T-helper 2 cell treated with Interferon-gamma antibody and Interleukin-4, amounts not matched to agents 5 μg/mL and 100 μg/mL, for 36 hours (primary cell): ENCODE data around the gene BCKDK.

ENCODE experiments used
- DNase-seq: peaks from one replicate; pipeline ENCODE4 v3.0.0; 2021; ENCODE audit warnings: low spot score
- H3K27ac Mint-ChIP-seq: one replicate; pipeline ENCODE4 v1.8.0; 2021; ENCODE audit warnings: mild to moderate bottlenecking, mixed read lengths
- H3K27me3 Mint-ChIP-seq: one replicate; pipeline ENCODE4 v1.8.0; 2021; ENCODE audit warnings: low read depth, mixed read lengths
- H3K36me3 Mint-ChIP-seq: one replicate; pipeline ENCODE4 v1.8.0; 2021; ENCODE audit warnings: low read depth, mixed read lengths
- H3K4me1 Mint-ChIP-seq: one replicate; pipeline ENCODE4 v1.8.0; 2021; ENCODE audit warnings: low read depth, mixed read lengths
- H3K4me3 Mint-ChIP-seq: one replicate; pipeline ENCODE4 v1.8.0; 2022; ENCODE audit warnings: mild to moderate bottlenecking, moderate library complexity, mixed read lengths
- H3K9me3 Mint-ChIP-seq: one replicate; pipeline ENCODE4 v1.8.0; 2021; ENCODE audit warnings: mixed read lengths

The BCKDK gene

DNA sequence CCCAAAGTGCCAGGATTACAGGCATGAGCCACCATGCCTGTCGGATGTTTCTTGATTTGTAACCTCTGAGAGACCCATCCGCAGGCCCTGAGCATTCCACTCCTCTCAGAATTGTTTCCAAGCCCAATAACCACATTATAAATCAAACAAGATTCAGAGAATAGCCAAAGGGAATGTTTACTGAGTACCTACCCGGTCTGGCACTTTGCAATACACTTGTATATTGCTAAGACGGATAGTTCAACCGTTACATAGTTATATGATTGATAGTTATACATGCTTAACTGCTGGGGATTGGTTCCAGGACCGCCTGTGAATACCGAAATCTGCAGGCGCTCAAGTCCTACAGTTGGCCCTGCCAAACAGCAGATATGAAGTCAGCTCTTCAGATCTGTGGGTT, 6.3 kb downstream of the BCKDK start:
- Mint-ChIP-seq H3K27me3 (no peaks in the 10 kb centered on the region), H3K4me1 (peaks cover 23% of the 10 kb centered on the region), H3K9me3 (no peaks in the 10 kb centered on the region), H3K36me3 (peaks cover 20% of the 10 kb centered on the region), H3K27ac (peak overlapping the region; percentile 58), H3K4me3 (no peak overlapping the region)
- DNase-seq, result no peak

DNA sequence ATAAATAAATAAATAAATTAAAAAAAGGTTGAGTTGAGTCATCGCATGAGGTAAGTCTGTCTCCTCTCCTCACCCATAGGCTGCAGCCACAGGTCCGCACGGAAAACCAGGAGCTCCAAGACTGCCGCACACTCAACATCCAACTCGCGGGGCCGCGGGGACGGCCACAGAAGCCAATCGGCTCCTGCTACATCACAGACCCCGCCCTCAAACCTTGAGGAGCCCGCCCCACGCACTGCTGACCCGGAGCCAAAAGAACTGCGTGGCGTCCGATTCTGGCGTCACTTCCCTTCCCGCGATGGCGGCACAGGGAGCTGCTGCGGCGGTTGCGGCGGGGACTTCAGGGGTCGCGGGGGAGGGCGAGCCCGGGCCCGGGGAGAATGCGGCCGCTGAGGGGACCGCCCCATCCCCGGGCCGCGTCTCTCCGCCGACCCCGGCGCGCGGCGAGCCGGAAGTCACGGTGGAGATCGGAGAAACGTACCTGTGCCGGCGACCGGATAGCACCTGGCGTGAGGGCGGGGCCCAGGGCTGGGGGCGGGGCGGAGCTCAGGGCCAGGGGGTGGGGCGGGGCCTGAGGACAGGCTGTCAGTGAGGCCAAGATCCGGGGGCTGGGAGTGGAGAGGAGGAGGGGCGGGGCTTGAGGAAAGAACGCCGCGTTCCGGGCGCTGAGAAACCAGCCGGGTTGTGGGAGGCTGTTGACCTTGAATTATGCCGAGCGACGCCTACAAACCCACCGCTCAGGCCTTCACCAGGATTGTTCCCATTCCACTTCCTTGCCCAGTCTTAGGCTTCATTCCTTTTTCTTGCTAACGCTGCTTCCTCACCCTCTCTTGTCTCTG, 9.4 kb downstream of the BCKDK start, which contains the start of gene KAT8:
Gene KAT8 (plus strand): TSS at position 281 of the 839 bp plus-strand sequence. CDS start 18 bp downstream, at position 299.
- peaks cover 21% of the 10 kb centered on the region for H3K36me3 Mint-ChIP-seq
- H3K27me3 Mint-ChIP-seq, result no peaks in the 10 kb centered on the region

GRCh38 chr16:31118223-31119155, 10.3 kb downstream of the BCKDK start:
- Mint-ChIP-seq H3K36me3 (peaks cover 21% of the 10 kb centered on the region), H3K9me3 (no peaks in the 10 kb centered on the region), H3K27me3 (no peaks in the 10 kb centered on the region), H3K4me3 (peak overlapping the region; percentile 86), H3K27ac (peak overlapping the region; percentile 81), H3K4me1 (peaks cover 18% of the 10 kb centered on the region)
- no peak for DNase-seq

More for the DNA sequence above, 9.4 kb downstream of the BCKDK start, which contains the start of gene KAT8:
- H3K4me1 Mint-ChIP-seq, result peaks cover 18% of the 10 kb centered on the region
- H3K9me3 Mint-ChIP-seq, result no peaks in the 10 kb centered on the region
- peak within 1 kb of the TSS; percentile 86 for H3K4me3 Mint-ChIP-seq
- peak within 1 kb of the TSS; percentile 87 for H3K27ac Mint-ChIP-seq
- DNase-seq, result peak; percentile 97

DNA sequence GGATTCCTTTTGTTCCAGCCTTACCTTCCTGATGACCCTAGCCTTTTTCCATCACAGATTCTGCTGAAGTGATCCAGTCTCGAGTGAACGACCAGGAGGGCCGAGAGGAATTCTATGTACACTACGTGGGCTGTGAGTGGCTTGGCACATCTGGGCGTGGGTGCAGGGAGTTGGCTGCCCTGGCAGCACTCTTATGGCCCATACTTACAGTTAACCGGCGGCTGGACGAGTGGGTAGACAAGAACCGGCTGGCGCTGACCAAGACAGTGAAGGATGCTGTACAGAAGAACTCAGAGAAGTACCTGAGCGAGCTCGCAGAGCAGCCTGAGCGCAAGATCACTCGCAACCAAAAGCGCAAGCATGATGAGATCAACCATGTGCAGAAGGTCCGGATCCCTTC, 11.9 kb downstream of the BCKDK start:
- no peak for DNase-seq
- Mint-ChIP-seq H3K9me3 (no peaks in the 10 kb centered on the region), H3K36me3 (peaks cover 24% of the 10 kb centered on the region), H3K27me3 (no peaks in the 10 kb centered on the region), H3K4me1 (peaks cover 13% of the 10 kb centered on the region), H3K4me3 (no peak overlapping the region), H3K27ac (no peak overlapping the region)

GRCh38 chr16:31125844-31126243, 17.7 kb downstream of the BCKDK start:
- no peak for DNase-seq
- no peaks in the 10 kb centered on the region for H3K27me3 Mint-ChIP-seq
- no peak overlapping the region for H3K27ac Mint-ChIP-seq
- no peaks in the 10 kb centered on the region for H3K9me3 Mint-ChIP-seq
- H3K4me3 Mint-ChIP-seq, result no peak overlapping the region
- peaks cover 28% of the 10 kb centered on the region for H3K36me3 Mint-ChIP-seq
- peaks cover 3% of the 10 kb centered on the region for H3K4me1 Mint-ChIP-seq

- DNase-seq, result no peak
- Mint-ChIP-seq H3K36me3 (peaks cover 21% of the 10 kb centered on the region), H3K4me3 (no peak overlapping the region), H3K9me3 (no peaks in the 10 kb centered on the region), H3K27me3 (no peaks in the 10 kb centered on the region), H3K4me1 (peaks cover 3% of the 10 kb centered on the region), H3K27ac (no peak overlapping the region)
Measured at GRCh38 chr16:31127182-31127581, 19.0 kb downstream of the BCKDK start.

DNA sequence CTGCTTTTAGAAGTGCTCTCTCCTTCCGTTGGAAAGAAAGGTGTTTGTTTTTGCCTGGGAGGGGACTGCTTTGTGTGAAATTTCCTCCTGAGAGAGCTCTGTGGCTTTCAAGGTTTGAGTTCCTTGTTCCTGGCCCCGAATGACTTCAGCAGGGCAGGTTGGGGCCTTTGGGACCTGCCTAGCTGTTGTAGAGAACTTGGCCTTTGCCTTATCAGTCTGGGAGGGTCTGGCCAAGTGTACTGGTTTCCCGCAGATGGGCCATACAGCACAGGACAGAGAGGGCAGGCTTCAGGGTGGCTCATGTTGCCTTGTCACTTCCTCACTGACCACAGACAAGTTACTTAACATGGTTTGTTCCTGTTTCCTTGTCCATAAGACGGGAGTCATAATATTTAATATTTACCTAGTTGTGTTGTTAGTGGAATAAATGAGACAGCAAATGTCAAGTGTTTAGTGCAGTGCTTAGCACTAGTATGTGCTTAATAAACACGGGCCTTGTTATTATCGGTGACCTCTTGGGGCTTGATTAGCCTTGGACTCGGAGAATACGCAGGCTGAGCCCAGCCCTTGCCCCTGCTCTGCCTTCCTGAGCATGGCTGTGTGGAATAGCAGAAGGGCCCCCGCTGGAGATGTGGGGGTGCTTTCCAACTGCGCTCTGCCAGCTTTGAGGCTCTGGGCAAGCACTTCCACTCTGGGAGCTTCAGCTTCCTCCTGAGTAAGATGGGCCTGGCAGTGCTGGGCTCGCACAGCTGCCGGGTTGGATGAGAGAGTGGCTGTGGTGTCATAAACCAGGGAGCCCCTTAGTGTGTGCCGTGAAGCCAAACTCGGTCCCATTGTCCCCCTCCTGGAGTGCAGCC, 20.8 kb downstream of the BCKDK start:
- Mint-ChIP-seq H3K9me3 (no peaks in the 10 kb centered on the region), H3K4me3 (no peak overlapping the region), H3K36me3 (peaks cover 16% of the 10 kb centered on the region), H3K27me3 (no peaks in the 10 kb centered on the region), H3K4me1 (peaks cover 3% of the 10 kb centered on the region), H3K27ac (peak overlapping the region; percentile 36)
- DNase-seq, result no peak

- Mint-ChIP-seq H3K9me3 (no peaks in the 10 kb centered on the region), H3K4me3 (no peak overlapping the region), H3K27me3 (no peaks in the 10 kb centered on the region), H3K36me3 (peaks cover 16% of the 10 kb centered on the region), H3K27ac (no peak overlapping the region), H3K4me1 (peaks cover 3% of the 10 kb centered on the region)
- DNase-seq, result no peak
Measured at GRCh38 chr16:31129568-31130335, 21.6 kb downstream of the BCKDK start.

GRCh38 chr16:31130336-31130891, 22.2 kb downstream of the BCKDK start:
- Mint-ChIP-seq H3K4me1 (peaks cover 3% of the 10 kb centered on the region), H3K27me3 (no peaks in the 10 kb centered on the region), H3K27ac (no peak overlapping the region), H3K9me3 (no peaks in the 10 kb centered on the region), H3K36me3 (peaks cover 16% of the 10 kb centered on the region), H3K4me3 (no peak overlapping the region)
- no peak for DNase-seq

- Mint-ChIP-seq H3K36me3 (peaks cover 14% of the 10 kb centered on the region), H3K4me1 (peaks cover 3% of the 10 kb centered on the region), H3K27ac (no peak overlapping the region), H3K9me3 (no peaks in the 10 kb centered on the region), H3K4me3 (no peak overlapping the region), H3K27me3 (no peaks in the 10 kb centered on the region)
- DNase-seq, result no peak
Measured at GRCh38 chr16:31130899-31131298, 22.7 kb downstream of the BCKDK start.

DNA sequence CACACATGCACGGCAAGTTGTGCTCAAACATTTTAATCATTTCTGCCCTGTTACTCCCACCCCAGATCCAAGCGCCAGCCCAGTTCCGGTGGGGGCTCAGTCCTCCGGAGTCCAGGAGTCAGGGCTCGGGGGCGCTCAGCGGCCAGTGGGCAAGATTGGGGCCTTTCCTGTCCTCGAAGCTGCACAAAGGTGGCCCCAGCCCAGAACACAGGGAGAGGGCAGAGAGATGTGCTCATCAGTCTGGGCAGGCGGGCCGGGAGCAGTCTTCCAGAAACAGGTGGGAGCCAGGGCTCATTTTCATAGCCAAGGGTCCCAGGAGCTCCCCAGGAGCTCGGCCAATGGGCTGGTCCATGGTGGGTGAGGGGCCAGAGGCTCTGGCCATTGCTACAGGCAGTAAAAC, 23.2 kb downstream of the BCKDK start:
- H3K4me3 Mint-ChIP-seq, result no peak overlapping the region
- no peaks in the 10 kb centered on the region for H3K9me3 Mint-ChIP-seq
- no peak overlapping the region for H3K27ac Mint-ChIP-seq
- peaks cover 3% of the 10 kb centered on the region for H3K4me1 Mint-ChIP-seq
- DNase-seq, result no peak
- peaks cover 10% of the 10 kb centered on the region for H3K36me3 Mint-ChIP-seq
- H3K27me3 Mint-ChIP-seq, result no peaks in the 10 kb centered on the region

- no peak for DNase-seq
- Mint-ChIP-seq H3K27me3 (no peaks in the 10 kb centered on the region), H3K4me1 (peaks cover 3% of the 10 kb centered on the region), H3K4me3 (no peak overlapping the region), H3K27ac (no peak overlapping the region), H3K36me3 (peaks cover 9% of the 10 kb centered on the region), H3K9me3 (no peaks in the 10 kb centered on the region)
Measured at GRCh38 chr16:31131841-31132271, 23.7 kb downstream of the BCKDK start.
